ENCODE measurements around the gene DIS3L2.
A peak's percentile ranks its signal among the peaks of the same experiment; 100 is the strongest.
"Not testable (repeated sequence)": the region's sequence is repeated elsewhere in the genome, so short reads cannot be mapped to it uniquely, and the experiment has no call there.

The DIS3L2 gene

DNA sequence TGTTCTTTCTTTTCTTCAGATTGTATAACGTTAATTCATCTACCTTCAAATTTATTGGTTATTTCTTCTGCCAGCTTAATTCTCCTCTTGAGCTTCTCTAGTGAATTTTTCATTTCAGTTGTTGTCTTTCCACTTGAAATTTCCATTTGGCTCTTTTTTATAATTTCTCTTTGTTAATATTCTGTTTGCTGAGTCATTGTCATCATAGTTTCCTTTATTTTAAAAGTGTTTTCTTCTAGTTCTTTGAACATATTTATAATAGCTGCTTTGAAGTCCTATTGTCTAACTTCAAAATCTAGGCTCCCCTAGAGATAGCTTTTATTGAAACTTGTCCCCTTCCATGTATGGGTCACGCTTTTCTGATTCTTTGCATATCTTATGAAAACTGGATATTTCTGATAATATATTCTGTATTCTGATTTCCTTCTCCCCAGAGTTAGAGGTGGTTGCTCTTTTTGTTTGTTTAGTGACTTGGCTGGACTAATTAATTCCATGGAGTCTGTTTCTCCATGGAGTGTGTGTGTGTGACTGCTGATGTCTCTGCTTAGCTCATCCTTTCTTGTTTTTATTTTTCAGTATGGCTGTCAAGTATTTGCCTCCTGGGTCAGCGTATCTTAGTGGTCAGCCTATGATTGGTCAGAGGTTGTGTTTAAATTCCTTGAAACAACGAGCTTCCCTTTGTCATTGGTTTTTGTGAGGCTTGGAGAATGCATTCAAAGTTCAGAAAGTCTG lies 47.6 kb downstream of the DIS3L2 start:
- no peak for DNase-seq (ENCODE audit: low read depth in 2 of 2)

- DNase-seq (ENCODE audit: low read depth in 2 of 2), result no peak
These were observed 48.2 kb downstream of the DIS3L2 start for GRCh38 chr2:232009639-232010274.

DNA sequence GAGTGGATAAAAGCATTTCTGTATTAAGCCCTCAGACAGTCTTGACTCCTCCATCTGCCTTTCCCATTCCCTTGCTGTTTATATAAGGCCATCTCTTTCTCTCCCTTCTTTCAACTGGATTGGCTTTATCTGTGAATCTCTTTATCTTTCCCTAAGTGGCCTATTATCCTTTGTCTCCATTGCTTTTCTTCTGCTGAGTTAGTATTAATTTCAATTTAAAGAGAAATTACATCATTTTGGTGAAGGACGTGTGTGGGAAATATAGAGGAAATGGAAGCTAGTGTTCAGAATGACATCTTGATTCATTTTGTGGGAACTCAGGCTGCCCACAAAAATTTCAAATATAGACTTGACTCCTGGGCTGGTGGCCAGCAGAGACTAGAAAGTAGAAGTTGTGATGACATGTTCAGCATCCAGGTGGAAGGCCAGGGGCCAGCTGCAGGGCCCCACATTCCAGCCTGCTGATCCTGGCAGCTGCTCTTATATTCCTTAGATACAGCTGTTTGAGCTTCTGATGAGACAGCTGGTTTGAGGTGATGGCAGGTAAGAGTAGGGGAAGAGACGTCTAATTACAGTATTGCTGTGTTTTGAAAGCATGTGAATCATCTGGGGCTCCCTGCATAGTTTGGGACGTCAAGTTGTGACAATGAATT lies 52.3 kb downstream of the DIS3L2 start:
- peak; percentile 94 for DNase-seq (ENCODE audit: low read depth in 2 of 2)

GRCh38 chr2:232014681-232015080 lies 53.2 kb downstream of the DIS3L2 start:
- no peak for DNase-seq (ENCODE audit: low read depth in 2 of 2)

DNA sequence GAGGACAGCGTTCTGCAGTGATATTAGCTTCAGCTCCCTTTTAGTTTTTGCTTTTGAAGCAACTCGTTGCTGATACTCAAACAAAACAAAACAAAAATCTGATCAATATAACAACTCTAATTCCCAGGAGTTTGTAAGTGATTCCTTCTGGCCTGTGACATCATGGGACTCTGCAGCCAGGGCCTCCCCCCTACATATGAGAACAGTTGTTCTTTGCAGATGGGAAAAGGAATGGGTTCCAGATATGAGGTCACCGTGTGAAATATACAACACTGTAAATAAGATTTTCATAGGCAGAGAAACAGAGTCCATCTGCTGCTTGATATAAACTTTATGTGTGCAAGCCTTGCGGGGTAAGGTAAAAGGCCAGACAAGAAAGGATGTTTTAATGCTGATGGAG lies 56.7 kb downstream of the DIS3L2 start:
- no peak for DNase-seq (ENCODE audit: low read depth in 2 of 2)

GRCh38 chr2:232022718-232023117 lies 61.2 kb downstream of the DIS3L2 start:
- no peak for DNase-seq (ENCODE audit: low read depth in 2 of 2)

- DNase-seq (ENCODE audit: low read depth in 2 of 2), result no peak
These were observed 61.9 kb downstream of the DIS3L2 start for GRCh38 chr2:232023426-232023825.

GRCh38 chr2:232024457-232024856 lies 62.9 kb downstream of the DIS3L2 start:
- no peak for DNase-seq (ENCODE audit: low read depth in 2 of 2)

- no peak for DNase-seq (ENCODE audit: low read depth in 2 of 2)
These were observed 65.4 kb downstream of the DIS3L2 start for GRCh38 chr2:232026910-232027309.

DNA sequence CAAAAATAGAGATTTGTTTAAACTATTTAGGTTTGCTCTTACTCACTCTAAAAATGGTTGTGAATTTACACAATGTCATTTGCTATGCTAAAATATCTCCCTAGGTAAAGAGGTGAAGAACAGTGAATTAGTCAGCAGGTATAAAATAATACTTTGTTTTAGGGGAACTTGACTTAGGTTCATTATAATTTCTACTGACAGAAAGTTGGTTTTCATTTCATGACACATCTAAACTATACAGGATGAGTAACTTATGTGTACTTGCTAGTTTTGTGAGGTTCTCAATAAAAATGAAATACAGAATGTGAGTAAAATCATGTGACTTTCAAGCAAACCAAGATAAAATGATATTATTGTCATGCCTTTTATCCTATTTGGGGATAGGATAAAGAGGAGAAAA lies 66.0 kb downstream of the DIS3L2 start:
- no peak for DNase-seq (ENCODE audit: low read depth in 2 of 2)

DNA sequence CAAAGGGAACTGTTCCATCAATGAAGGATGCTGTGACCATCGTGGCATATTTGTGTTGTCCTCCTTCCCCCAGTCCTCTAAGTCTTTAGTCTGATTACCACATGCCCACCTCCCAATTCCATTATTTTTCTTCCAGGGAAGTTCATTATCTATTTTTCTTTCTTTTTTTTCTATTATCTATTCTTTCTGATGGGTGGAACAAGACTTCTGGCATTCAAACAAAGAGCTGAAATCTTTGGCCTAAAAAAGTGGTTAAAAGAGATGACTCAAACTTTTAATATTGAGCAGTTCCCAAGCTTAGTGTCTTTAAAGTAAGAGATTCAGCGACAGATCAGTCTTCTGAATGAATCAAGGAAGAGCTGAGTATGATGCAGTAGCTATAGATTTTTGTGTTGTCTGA lies 66.6 kb downstream of the DIS3L2 start:
- no peak for DNase-seq (ENCODE audit: low read depth in 2 of 2)

DNA sequence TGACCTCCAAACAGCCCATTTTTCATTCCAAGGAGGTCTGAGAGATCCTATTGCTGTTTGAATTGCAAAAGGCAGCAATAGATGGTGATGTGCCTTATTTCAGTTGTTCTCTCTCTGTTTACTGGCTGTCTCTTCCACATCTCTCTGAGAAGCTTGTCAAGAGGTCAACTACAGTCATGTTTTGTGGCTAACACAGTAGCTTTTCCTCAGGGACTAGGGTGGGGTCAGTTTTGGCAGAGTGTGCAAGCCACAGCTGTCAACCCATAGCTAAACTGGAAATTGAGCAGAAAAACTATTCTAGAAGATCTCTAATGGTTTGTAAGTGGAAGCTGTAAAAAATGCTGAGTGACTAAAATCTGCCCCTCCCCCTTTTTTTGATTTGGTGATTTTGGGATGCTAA lies 67.1 kb downstream of the DIS3L2 start:
- no peak for DNase-seq (ENCODE audit: low read depth in 2 of 2)

DNA sequence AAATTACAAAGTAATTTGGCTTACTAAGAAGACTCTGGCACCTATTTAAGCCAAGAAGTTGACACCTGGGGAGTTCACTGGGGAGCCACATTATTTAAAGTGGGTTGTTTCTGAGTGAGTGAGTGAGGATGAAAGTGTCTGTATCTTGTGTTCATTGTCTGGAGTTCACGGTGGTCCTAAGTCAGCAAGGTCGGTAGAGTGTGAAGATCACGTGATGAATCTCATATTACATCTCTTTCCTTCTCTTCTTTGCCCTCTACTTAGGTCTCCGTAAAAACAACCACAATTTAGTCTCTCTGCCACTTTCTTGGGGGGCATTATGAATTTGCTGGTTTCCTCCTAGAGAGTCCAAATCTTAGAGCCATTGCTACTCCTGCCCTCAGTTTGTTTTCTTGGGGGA lies 67.8 kb downstream of the DIS3L2 start:
- DNase-seq (ENCODE audit: low read depth in 2 of 2), result no peak

- no peak for DNase-seq (ENCODE audit: low read depth in 2 of 2)
These were observed 68.7 kb downstream of the DIS3L2 start for GRCh38 chr2:232030229-232030628.

GRCh38 chr2:232035292-232035691 lies 73.8 kb downstream of the DIS3L2 start:
- not testable (repeated sequence) for DNase-seq (ENCODE audit: low read depth in 2 of 2)

GRCh38 chr2:232036876-232037275 lies 75.4 kb downstream of the DIS3L2 start:
- not testable (repeated sequence) for DNase-seq (ENCODE audit: low read depth in 2 of 2)

GRCh38 chr2:232038251-232038880 lies 76.9 kb downstream of the DIS3L2 start:
- DNase-seq (ENCODE audit: low read depth in 2 of 2), result no peak

GRCh38 chr2:232038881-232039485 lies 77.5 kb downstream of the DIS3L2 start:
- no peak for DNase-seq (ENCODE audit: low read depth in 2 of 2)

DNA sequence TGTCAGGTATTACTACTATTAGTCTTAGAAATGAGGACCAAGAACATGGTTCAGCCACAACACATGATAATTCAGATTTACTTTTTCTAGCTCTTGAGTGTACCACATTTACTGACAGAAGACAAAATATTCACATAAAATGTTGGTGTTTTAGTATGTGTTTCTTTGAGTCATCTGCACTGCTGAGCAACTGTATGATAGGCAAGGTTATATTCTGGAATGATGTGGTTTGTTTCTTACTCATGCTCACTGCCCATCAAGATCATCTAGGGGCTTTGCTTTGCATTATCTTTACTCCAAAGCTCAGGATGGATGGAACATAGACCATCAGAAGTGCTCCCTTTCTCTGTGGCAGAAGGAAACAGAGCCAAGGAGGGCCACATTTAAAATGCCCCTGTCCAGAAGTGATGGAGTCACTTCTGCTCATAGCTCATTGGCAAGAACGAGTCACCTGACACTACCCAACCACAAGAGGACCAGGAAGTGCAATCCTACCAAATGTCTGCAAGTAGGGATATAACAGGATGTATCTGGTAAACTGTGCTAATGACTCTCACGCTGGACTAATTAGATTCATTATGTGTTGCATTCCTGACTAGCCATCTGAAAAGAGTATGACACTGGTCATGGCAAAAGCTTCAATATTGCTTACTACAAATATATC lies 81.5 kb downstream of the DIS3L2 start:
- DNase-seq (ENCODE audit: low read depth in 2 of 2), result no peak

GRCh38 chr2:232043966-232044365 lies 82.5 kb downstream of the DIS3L2 start:
- DNase-seq (ENCODE audit: low read depth in 2 of 2), result no peak

DNA sequence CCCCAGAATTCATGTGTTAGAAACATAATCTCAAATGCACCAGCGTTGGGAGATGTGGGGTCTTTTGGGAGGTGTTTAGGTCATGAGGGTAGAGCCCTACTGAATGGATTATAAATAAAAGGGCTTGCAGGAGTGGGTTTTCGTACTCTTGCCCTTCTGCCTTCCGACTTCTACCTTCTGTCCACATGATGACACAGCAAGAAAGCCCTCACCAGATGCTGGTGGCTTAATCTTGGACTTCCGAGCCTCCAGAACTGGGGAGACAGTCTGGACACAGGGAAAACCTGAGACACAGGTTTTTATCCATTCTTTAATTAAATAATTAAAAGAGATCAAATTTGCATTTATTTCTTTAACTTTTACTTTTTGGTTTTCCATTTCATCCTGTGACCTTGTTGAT lies 87.8 kb downstream of the DIS3L2 start:
- no peak for DNase-seq (ENCODE audit: low read depth in 2 of 2)

- no peak for DNase-seq (ENCODE audit: low read depth in 2 of 2)
These were observed 91.1 kb downstream of the DIS3L2 start for GRCh38 chr2:232052591-232052990.

All from fibroblast of skin of left quadriceps (primary cell).